Ishikawa (cell line): Measurements from ENCODE around the gene AUTS2.

Experiments
- CEBPB ChIP-seq: IDR thresholded peaks from 2 replicates; pipeline ENCODE4 v1.6.1; 2012
- CREB1 ChIP-seq: IDR thresholded peaks from 2 replicates; pipeline ENCODE4 v1.6.1; 2012; ENCODE audit warnings: low read depth
- EGR1 ChIP-seq: IDR thresholded peaks from 2 replicates; pipeline ENCODE4 v1.6.1; 2012
- EP300 ChIP-seq: IDR thresholded peaks from 2 replicates; pipeline ENCODE4 v1.6.1; 2012; ENCODE audit warnings: borderline replicate concordance
- FOXM1 ChIP-seq: IDR thresholded peaks from 2 replicates; pipeline ENCODE4 v1.6.1; 2012; ENCODE audit warnings: low read depth, borderline replicate concordance
- MAX ChIP-seq: IDR thresholded peaks from 2 replicates; pipeline ENCODE4 v1.6.1; 2012
- NFIC ChIP-seq: IDR thresholded peaks from 2 replicates; pipeline ENCODE4 v1.6.1; 2012
- RAD21 ChIP-seq: IDR thresholded peaks from 2 replicates; pipeline ENCODE4 v1.6.1; 2012; ENCODE audit warnings: low read depth
- REST ChIP-seq: IDR thresholded peaks from 2 replicates; pipeline ENCODE4 v1.6.1; 2012; ENCODE audit warnings: low read depth, mild to moderate bottlenecking
- TAF1 ChIP-seq: IDR thresholded peaks from 2 replicates; pipeline ENCODE4 v1.6.1; 2012; ENCODE audit warnings: low read depth, mild to moderate bottlenecking
- TCF12 ChIP-seq: IDR thresholded peaks from 2 replicates; pipeline ENCODE4 v1.6.1; 2012; ENCODE audit warnings: low read depth
- TEAD4 ChIP-seq: IDR thresholded peaks from 2 replicates; pipeline ENCODE4 v1.6.1; 2012
- USF1 ChIP-seq: IDR thresholded peaks from 2 replicates; pipeline ENCODE4 v1.6.1; 2012
- YY1 ChIP-seq: IDR thresholded peaks from 2 replicates; pipeline ENCODE4 v1.6.1; 2012; ENCODE audit warnings: low read depth
- ZBTB7A ChIP-seq: IDR thresholded peaks from 2 replicates; pipeline ENCODE4 v1.6.1; 2012; ENCODE audit warnings: low read depth

The AUTS2 gene

GRCh38 chr7:70631718-70632117 lies 1033.4 kb downstream of the AUTS2 start:
- no peak for TF ChIP-seq EGR1
- TF ChIP-seq FOXM1: no peak
- TF ChIP-seq TEAD4: no peak
- no peak for TF ChIP-seq CREB1
- no peak for TF ChIP-seq RAD21
- TF ChIP-seq YY1: no peak
- TF ChIP-seq ZBTB7A: no peak
- TF ChIP-seq MAX: no peak

GRCh38 chr7:70632400-70632799 lies 1034.1 kb downstream of the AUTS2 start:
- TF ChIP-seq USF1: no peak
- no peak for TF ChIP-seq RAD21
- TF ChIP-seq CEBPB: no peak
- TF ChIP-seq TAF1: no peak
- no peak for TF ChIP-seq MAX
- no peak for TF ChIP-seq REST
- no peak for TF ChIP-seq FOXM1
- TF ChIP-seq NFIC: no peak
- TF ChIP-seq TEAD4: no peak
- no peak for TF ChIP-seq EP300
- TF ChIP-seq CREB1: no peak
- no peak for TF ChIP-seq EGR1
- no peak for TF ChIP-seq YY1
- TF ChIP-seq ZBTB7A: no peak

GRCh38 chr7:70634071-70634470 lies 1035.8 kb downstream of the AUTS2 start:
- TF ChIP-seq EP300 (no peak), CREB1 (no peak), RAD21 (no peak), TEAD4 (no peak), ZBTB7A (no peak), TAF1 (no peak), REST (no peak), FOXM1 (no peak), USF1 (no peak), YY1 (no peak)

GRCh38 chr7:70634610-70635068 lies 1036.4 kb downstream of the AUTS2 start:
- TF ChIP-seq REST (no peak), TCF12 (no peak), NFIC (no peak), TEAD4 (no peak), USF1 (no peak), YY1 (no peak), CEBPB (no peak), RAD21 (no peak), TAF1 (no peak), ZBTB7A (no peak), CREB1 (no peak), EGR1 (no peak), EP300 (no peak)
